H7 (cell line): Measurements from ENCODE around the gene SPPL3. TPM values are rescaled to one million over a fixed set of nuclear protein-coding genes. Genes with fewer than 3 reads are reported as not detected.
"Not testable (repeated sequence)": the region's sequence is repeated elsewhere in the genome, so short reads cannot be mapped to it uniquely, and the experiment has no call there.

ENCODE experiments used
- DNase-seq: peaks from one replicate; pipeline ENCODE4 v3.0.0; 2012
- H3K27me3 ChIP-seq: 2 replicates; pipeline ENCODE4 v1.6.0; 2011; ENCODE audit warnings: mild to moderate bottlenecking, low read length; ENCODE audit not compliant: control insufficient read depth, insufficient read depth
- H3K36me3 ChIP-seq: replicated peaks from 2 replicates; pipeline ENCODE4 v1.5.1; 2011; ENCODE audit warnings: low read length; ENCODE audit not compliant: control insufficient read depth, insufficient read depth
- H3K4me3 ChIP-seq: 2 replicates; pipeline ENCODE4 v1.5.1; 2011; ENCODE audit warnings: low read depth, mild to moderate bottlenecking, control low read depth, low read length, moderate library complexity; ENCODE audit not compliant: insufficient read depth
- total RNA-seq: library from RNA; depleted of rRNA; stranded (reverse); fragments of >200 nt; shearing (Covaris generic); gene quantifications from 2 replicates; pipeline ENCODE4 v1.2.3, GENCODE V29; 2014

The SPPL3 gene
- total RNA-seq, 1 experiment from 2014 or later = 9.0 TPM

GRCh38 chr12:120903412-120904196 is 554 bp downstream of the SPPL3 start:
- Histone ChIP-seq H3K27me3 (no peaks in the 10 kb centered on the region), H3K36me3 (no peaks in the 10 kb centered on the region; the same call in 1 of the 2 replicates), H3K4me3 (peak overlapping the region; percentile 80)
- peak; percentile 71 for DNase-seq

- no peaks in the 10 kb centered on the region; the same call in 1 of the 2 replicates for H3K36me3 ChIP-seq
- peak; percentile 25 for DNase-seq
- H3K4me3 ChIP-seq = peak overlapping the region; percentile 80
- H3K27me3 ChIP-seq = no peaks in the 10 kb centered on the region
Measured at GRCh38 chr12:120902846-120903411, 1.2 kb downstream of the SPPL3 start.

- no peak for DNase-seq
- H3K27me3 ChIP-seq = no peaks in the 10 kb centered on the region
- no peaks in the 10 kb centered on the region; the same call in 1 of the 2 replicates for H3K36me3 ChIP-seq
- no peak overlapping the region for H3K4me3 ChIP-seq
Measured at GRCh38 chr12:120901818-120902217, 2.3 kb downstream of the SPPL3 start.

GRCh38 chr12:120901101-120901500 is 3.1 kb downstream of the SPPL3 start:
- H3K36me3 ChIP-seq, DNase-seq, H3K4me3 ChIP-seq, H3K27me3 ChIP-seq: not testable (repeated sequence)

DNA sequence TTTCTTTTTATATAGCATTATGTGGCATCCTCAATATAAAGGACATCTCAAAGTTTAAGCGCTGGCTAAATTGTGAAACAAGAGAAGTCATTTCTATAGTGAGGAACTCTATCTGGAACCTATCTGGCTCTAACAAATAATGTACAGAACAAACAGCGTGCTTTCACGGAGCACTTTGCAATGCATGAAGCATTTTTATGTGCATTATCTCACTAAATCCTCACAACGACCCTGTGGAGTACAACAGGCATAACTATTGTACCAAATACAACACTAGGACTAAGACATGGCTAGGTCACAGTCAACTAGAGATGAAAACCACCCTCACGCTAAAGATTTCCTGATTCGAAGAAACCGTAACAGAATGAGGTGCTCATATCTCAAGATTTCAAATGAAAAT is 8.6 kb downstream of the SPPL3 start:
- no peak for DNase-seq
- Histone ChIP-seq H3K4me3 (no peak overlapping the region), H3K36me3 (no peaks in the 10 kb centered on the region; the same call in 1 of the 2 replicates), H3K27me3 (no peaks in the 10 kb centered on the region)

- Histone ChIP-seq H3K36me3 (no peaks in the 10 kb centered on the region), H3K4me3 (no peak overlapping the region), H3K27me3 (no peaks in the 10 kb centered on the region)
- DNase-seq = no peak
Measured at GRCh38 chr12:120892265-120892664, 11.9 kb downstream of the SPPL3 start.

- H3K4me3 ChIP-seq = no peak overlapping the region
- no peaks in the 10 kb centered on the region for H3K27me3 ChIP-seq
- no peak for DNase-seq
- no peaks in the 10 kb centered on the region for H3K36me3 ChIP-seq
Measured at GRCh38 chr12:120890963-120891362, 13.2 kb downstream of the SPPL3 start.

GRCh38 chr12:120887253-120888043 is 16.7 kb downstream of the SPPL3 start:
- DNase-seq = no peak
- Histone ChIP-seq H3K4me3 (no peak overlapping the region), H3K36me3 (no peaks in the 10 kb centered on the region), H3K27me3 (no peaks in the 10 kb centered on the region)

GRCh38 chr12:120886199-120887018 is 17.7 kb downstream of the SPPL3 start:
- Histone ChIP-seq H3K27me3 (no peaks in the 10 kb centered on the region), H3K4me3 (no peak overlapping the region), H3K36me3 (no peaks in the 10 kb centered on the region)
- no peak for DNase-seq

DNA sequence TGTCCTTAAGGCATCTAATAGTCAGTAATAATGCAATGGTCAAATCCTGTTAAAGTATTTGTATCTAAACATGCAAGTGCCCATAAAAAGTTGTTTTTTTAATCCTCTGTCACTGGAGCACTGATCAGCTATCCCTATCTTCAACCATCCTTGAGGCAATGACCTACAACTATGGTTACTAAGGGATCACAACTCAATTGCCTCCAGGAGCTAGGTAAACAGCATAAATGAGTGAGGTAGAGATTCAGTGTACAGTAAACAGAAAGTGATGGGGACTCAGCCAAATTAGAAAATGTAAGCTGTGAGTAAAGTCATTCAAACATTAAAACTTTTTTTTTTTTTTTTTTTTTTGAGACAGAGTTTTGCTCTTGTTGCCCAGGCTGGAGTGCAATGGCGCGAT is 18.6 kb downstream of the SPPL3 start:
- no peak overlapping the region for H3K4me3 ChIP-seq
- no peaks in the 10 kb centered on the region for H3K27me3 ChIP-seq

GRCh38 chr12:120884644-120885043 is 19.5 kb downstream of the SPPL3 start:
- no peaks in the 10 kb centered on the region for H3K27me3 ChIP-seq
- no peaks in the 10 kb centered on the region for H3K36me3 ChIP-seq
- no peak overlapping the region for H3K4me3 ChIP-seq
- no peak for DNase-seq

More for the DNA sequence above, 18.6 kb downstream of the SPPL3 start:
- no peak for DNase-seq
- H3K36me3 ChIP-seq = no peaks in the 10 kb centered on the region

DNA sequence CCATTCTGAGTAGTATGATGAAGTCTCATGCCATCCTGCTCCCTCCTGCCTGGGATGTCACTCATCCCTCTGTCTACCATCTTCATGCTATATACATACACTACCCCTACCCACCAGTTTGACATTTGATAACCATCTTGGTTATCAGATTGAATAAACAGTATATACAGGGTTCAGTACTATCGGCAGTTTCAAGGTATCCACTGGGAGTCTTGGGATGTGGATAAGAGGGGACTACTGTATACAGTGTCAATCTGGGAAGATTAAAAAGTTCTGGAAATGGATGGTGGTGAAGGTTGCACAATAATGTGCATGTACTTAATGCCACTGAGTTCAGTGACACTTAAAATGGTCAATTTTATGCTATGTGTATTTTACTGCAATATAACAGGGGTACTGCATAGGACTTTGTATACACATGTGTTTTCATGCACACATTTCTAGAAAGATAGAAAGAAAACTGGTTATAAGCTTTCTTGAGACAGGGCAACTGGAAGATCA is 22.1 kb downstream of the SPPL3 start:
- H3K27me3 ChIP-seq = no peaks in the 10 kb centered on the region
- DNase-seq = no peak
- no peaks in the 10 kb centered on the region for H3K36me3 ChIP-seq
- H3K4me3 ChIP-seq = no peak overlapping the region

- Histone ChIP-seq H3K27me3 (no peaks in the 10 kb centered on the region), H3K36me3 (no peaks in the 10 kb centered on the region), H3K4me3 (no peak overlapping the region)
- no peak for DNase-seq
Measured at GRCh38 chr12:120879718-120880300, 24.3 kb downstream of the SPPL3 start.

- Histone ChIP-seq H3K36me3 (no peaks in the 10 kb centered on the region), H3K4me3 (no peak overlapping the region), H3K27me3 (no peaks in the 10 kb centered on the region)
- DNase-seq = no peak
Measured at GRCh38 chr12:120879102-120879501, 25.1 kb downstream of the SPPL3 start.
